GM19452 (cell line): Measurements from ENCODE around the gene IRF2.

Experiments
- ATAC-seq: cut with Tn5 transposase; IDR thresholded peaks from one replicate; pipeline ENCODE4 v1.9.1; 2021; ENCODE audit not compliant: unreplicated experiment

The IRF2 gene

DNA sequence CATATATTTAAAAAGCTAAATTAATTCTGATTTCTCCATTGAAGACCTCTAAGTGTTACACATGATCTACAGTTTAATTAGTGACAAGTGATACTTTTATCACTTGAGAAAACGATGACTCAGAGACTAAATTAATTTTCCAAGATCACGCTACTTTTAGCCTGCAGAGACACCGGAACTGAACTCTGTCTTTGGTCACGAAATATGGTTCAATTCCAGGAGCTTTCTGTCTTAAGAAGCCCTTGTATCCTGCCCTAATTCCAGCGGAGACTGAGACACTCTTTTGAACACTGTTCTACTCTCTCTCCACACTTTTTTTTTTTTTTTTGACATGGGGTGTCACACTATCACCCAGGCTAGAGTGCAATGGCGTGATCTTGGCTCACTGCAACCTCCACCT is 63.6 kb downstream of the IRF2 start:
- no peak for ATAC-seq

DNA sequence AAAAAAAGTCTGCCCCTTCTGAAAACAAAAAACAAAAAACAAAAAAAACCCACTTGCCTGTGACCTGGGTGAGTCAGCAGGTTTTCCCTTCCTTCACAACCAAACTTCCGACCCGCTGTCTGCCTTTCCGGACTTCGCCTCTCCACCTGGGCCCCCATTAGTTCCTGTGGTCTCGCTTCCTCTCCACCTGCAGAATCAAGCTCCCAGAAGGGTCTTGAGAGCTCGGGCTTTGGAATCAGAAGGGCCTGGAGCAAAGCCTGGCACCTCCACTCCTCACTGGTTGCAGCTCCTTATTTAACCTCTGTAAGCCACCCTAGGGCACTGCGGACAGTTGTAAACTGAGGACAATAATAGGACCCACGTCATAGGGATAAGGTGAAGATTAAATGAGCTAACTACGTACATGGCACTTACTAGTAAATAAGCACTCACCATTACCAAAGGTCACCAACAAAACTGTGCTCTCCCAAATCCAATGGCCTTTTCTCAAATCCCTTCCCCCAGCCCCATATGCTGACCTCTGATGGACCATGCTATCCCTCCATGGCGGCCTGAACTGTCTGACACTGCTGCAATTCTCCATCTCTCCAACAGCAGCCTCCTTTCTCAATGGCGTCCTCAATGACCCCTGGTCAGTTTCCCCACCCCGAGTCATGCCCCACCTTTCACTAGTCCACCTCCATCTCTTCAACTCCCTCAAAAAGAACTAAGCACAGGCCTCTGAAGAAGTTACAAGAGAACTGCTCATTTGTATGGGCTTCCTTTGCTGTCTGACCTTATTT is 64.2 kb downstream of the IRF2 start:
- no peak for ATAC-seq

DNA sequence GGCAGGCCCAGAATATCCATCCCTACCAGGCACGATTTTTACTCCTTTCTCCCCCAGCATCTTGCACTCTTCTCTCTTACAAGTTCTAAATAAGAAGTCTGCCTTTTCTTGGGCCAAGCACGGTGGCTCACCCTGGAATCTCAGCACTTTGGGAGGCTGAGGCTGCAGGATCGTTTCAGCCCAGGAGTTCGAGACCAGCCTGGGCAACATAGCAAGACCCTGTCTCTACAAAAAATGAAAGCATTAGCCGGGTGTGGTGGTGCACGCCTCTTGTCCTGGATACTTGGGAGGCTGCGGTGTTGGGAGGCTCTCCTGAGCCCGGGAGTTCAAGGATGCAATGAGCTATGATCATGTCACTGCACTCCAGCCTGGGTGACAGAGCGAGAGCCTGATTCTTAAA is 64.8 kb downstream of the IRF2 start:
- no peak for ATAC-seq

DNA sequence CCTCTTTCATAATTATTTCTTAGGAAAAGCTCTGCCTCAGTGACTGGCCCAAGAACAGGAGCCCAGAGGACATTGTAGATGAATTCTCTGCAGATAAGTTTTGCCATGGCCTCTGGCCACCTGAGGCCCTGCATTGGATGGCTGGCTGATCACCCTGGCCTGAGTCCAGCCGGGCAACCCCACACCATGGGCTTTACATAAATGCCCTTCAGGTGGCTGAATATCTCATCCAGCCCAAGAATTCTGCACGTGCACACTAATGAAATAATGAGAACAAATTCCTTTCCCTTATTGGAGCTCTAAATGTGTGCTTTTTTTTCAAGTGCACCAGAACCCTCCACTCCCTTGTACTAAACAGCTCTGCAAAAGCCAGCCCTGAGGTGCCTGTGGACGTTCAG is 65.7 kb downstream of the IRF2 start:
- ATAC-seq = no peak

DNA sequence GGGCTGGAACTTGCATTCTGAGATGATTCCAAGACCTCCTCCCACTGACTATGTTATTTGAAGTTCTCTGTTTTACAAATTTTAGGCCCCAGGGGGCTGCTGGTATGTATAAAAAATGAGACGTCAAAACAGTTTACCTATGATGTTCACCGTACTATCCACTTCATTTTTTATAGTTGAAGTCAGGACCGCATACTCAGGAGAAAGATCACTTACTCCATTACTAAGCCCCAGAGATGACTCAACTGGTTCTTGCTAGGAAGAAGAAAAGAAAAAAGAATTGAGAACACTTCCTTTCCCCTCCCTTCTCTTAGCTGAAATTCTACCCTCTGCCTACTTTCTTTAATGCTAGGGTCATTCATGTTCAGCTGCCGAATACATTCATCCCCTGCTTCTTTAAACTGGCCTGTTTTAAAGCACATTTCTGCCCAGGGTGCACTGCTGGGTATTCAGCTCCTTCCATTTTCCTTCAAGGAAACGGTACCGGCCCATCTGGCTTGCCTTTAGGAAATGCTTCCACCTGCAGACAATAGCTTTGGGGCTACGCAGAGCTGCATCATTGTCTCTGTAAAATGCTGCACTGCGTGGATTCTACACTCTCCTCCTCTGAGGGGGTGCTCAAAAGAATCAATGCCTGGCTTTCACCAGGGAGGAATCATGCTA is 66.2 kb downstream of the IRF2 start:
- no peak for ATAC-seq

DNA sequence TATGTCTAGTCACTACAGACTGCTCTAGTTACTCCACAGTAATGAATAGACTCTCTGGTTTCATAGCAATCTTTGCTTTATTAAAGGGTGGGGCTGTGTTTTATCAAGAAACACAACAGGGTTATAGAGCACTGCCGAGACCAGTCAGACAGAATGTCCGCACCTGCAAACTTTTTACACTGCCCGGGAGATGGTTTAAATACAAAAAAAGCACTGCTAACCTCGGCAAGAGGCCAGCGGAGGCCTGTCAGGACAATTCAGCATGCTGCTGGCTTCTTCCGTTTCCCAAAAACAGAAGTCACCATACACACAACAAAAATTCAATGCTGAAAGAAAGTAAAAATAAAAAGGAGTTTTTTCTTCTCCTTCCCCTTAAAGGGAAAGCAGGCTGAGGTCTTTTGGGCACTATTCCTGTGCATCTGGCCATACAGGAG is 67.4 kb downstream of the IRF2 start:
- ATAC-seq = no peak

DNA sequence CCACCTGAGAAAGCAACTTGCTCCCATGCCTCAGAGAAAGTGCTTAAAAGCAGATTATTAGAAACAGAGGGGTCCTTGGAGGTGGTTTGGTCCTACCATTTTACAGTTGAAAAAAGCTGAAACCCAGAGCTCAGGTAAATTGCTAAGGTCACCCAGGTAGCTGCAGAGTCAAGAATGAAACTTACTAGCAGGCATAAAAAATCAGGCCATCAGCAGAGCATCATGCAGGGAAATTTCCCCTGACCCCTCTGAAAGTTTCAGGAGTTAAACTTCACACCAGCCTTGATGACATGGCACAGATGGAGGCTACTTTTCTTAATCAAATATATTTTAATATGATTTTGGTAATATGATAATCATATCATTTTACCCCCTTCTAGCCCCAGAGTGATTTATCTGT is 70.3 kb downstream of the IRF2 start:
- ATAC-seq = no peak

DNA sequence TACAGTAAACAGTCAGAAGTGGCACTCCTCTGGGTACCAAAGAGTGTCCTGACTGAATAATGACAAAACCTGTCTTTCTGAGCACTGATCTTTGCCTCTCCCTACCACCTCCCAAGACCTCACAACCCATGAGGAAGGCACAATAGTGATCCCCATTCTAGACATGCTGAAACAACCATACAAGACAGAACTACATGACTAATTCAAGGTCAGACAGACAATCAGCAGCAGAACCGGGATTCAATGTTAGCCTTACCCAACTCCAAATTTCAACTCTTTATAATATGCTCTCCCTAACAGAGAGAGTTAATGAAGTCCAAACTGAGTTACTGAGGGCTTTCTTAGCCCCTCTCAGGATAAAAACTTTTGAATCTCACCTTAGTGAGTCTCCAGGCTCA is 71.0 kb downstream of the IRF2 start:
- ATAC-seq = no peak

DNA sequence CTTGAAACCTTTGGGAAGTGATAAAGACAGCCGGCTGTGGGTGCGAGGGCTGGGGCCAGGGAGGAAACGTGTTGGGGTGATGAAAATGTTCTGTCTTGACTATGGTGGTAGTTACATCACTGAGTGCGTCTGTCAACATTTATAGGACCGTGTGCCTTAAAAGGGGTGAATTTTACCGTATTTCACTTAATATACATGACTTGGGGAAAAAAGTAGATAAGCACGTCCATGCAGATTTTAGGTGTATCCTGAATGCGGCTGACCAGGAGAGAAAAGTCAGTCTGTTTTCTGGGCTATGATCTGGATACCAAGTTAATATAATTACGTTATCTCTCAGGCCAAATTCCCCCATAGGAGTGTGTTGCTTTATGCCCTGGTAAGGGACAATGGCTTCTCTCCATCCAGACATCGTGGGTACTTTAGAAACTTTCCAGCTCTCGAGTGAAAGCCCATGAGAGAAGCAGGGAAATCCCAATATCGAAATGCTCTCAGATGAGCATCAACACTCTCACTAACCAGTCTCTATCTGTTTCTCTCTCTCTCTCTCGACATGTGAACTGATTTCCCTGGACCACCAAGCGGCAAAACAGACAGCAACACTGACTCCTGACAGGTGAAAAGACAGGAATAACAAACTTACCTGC is 71.5 kb downstream of the IRF2 start:
- no peak for ATAC-seq

DNA sequence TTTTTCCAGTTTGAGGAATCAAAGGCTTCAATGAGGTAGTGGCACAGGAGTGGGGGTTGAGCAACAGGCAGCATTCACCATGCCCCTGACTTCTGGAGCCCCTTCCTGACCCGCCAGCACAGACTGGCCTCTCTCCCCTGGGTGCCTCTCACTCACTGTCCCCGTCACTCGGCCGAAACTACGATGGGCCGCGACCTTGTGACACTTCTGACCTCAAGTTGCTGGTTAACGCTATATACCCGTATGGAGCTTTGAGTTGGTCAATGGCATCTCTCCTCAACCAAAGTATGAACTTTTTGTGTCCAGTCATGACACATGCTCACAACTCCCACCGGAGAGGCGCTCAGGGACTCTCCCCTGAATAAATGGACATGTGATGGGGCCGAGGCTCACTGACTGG is 72.1 kb downstream of the IRF2 start:
- no peak for ATAC-seq

DNA sequence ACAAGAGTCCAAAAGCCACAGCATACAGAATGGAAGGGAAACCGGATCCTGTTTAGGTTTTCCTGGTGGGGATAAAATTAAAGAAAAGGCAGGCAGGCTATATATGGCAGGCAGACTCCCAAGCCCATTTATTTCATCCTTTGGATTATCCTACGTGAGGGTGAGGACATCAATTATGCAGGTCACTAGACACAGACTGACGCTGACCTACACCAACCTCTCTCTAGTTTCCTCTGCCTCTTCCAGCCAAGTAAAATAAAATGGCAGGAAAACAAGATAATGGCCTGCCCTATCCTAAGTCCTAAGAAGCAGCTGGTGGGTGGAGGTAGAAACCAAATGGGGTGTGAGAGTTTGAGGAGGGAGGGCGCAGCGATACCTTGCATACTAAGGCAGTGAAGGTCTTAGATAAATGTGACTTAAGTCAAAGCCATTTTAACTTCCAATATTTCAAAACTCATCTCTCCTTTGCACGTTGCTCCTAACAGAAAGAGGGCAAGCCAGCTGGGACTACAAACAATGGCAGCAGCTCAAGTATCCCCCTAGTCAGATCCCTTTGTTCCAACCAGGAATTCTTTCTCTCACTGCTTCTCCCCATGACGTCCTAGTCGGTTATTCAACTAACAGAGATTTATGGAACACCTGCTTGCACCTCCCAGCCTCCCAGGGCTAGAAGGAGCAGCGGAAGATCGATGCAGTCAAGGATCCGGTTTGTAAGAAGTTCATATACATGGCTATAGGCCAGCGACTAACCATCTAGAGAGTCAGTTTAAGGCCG is 72.8 kb downstream of the IRF2 start:
- ATAC-seq = no peak

DNA sequence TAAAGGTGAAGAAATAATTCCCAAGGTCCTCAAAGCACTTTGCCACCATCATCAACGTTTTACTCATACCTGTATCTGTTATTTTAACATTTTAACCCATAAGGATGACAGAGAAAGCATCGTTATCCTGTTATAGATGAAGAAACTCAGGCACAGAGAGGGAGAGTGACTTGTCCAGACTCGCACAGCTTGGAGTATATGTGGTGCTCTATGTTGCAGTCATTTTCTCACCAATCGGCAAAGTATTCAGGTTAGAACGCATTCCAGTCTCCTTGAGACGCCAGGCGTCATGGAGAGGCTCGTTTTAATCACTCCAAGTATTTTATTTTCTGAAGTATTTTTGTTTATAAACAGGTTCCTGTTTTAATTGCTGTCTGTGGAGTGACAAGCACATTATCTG is 73.5 kb downstream of the IRF2 start:
- ATAC-seq = no peak

DNA sequence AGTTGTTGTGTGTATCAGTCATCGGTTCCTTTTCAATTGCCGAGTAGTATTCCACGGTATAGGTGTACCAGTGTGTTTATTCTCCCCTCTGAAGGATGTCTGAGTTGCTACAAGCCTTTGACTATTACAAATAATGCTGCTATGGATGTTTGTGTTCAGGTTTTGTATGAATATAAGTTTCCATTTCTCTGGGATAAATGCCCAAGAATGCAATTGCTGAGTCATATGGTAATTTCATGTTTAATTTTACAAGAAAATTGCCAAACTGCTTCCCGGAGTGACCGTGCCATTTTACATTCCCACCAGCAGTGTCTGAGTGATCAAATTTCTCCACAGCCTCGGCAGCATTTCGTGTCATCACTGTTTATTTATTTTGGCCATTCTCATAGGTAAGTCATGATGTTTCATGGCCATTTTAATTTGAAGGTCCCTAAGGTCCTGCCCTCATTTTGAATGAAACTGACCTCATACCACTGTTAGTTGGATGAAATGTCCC is 73.9 kb downstream of the IRF2 start:
- no peak for ATAC-seq

DNA sequence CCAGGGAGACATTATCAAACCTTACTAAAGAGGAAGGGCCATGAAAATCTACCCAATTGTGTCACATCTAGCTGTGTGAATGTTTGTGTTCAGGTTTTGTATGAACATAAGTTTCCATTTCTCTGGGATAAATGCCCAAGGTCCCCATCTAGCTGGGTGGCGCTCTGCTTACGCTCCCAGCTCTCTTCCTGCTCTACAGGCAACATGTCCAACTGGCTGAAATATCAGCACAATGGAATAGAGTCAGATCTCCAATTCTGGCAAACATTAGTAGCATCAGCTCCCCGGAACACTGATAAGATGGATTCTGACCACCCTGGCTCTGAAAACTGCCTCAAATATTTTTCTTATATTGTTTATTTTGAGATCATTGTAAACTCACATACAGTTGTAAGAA is 74.8 kb downstream of the IRF2 start:
- no peak for ATAC-seq

DNA sequence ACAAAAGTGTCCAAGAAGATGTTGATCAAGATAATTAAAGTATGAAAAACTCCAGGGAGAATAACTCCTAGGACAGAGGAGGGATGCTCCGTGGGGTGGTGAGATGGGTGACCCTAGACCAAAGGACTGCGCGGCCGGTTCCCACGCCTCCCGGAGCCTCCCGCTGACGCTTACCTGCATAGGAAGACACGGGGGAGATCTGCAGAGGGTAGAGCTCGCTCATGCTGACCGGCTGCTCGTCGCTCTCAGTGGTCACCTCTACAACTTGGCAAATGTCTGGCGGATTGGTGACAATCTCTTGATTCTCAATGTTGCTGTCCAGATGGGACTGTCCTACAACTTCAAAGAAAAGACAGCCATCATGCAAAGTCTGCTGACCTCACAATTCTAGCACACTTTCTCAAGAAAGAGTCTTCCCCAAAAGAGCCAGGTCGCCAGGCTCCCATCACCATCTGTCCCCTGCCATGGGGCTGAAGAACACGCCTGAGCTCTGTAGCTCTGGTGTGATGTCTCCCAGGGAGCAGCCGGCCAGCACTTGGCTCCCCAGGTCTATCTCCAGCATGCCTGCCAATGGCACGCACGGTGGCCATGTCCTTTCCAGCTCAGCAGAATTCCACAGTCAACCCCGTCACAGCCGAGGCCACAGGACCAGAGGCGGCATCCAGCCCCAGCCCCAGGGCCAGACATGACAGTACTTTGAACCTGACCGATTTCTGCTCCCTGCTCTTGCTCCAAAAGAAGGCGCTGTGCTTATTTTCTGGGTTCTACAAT is 75.4 kb downstream of the IRF2 start:
- ATAC-seq = no peak

DNA sequence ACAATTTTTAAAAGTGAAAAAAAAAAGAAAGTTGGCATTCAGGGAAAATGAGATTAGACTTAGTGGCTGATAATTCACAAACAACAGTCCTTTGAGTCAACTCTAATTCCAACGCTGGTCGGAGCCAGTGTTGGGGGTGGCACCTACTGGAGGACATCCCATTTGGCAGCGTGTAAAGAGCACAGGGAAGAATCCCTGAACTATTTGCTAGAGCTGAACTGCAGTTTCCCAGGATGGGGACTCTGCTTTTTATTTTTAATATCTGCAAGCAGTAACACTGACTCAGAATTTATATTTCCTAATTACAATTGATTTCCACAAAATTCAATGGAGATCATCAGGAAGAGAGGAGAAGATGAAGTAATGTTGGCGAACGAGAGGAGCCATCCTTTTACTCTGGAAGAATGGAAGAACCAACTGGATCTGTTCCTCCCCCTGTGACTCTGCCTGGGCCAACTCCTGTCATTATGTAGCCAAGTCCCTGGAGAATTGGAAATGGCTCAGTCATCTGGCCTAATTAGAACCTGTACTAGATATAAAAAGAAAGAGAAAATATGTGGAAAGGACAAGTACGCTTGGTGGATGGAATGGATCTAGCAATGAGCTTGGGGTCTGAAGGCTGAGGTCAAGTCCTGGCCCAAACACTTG is 76.7 kb downstream of the IRF2 start:
- no peak for ATAC-seq

DNA sequence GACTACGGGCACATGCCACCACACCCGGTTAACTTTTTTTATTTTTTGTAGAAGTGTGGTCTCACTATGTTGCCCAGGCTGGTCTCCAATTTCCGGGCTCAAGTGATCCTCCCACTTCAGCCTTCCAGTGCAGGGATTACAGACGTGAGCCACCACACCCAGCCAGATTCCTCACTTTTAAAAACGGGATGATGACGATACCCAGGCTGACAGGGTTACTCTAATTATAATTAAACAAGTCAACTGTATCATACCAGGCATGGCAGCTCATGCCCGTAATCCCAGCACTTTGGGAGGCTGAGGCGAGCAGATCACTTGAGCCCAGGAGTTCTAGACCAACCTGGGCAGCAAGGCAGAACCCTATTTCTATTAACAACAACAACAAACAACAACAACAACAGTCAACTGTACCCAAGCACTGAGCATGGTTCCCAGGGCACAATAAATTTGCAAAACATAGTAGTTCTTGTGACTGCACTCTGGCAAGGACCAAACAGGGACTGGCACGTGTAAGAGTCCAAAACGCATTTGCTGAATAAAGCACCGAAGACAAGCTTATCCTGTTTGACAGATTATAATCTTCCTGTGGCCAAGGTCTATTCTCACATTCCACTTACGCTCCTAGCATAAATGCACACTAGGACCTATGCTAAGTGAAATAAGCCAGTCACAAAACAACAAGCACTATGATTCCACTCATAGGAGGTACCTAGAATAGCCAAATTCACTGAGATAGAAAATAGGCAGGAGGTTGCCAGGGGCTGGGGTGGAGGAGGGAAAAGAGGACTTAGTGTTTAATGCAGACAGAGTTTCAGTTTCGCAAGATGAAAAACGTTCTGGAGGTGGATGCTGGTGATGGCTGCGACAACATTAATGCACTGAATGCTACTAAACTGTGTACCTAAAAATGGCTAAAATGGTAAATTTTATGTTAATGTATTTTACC is 77.5 kb downstream of the IRF2 start:
- ATAC-seq = no peak

DNA sequence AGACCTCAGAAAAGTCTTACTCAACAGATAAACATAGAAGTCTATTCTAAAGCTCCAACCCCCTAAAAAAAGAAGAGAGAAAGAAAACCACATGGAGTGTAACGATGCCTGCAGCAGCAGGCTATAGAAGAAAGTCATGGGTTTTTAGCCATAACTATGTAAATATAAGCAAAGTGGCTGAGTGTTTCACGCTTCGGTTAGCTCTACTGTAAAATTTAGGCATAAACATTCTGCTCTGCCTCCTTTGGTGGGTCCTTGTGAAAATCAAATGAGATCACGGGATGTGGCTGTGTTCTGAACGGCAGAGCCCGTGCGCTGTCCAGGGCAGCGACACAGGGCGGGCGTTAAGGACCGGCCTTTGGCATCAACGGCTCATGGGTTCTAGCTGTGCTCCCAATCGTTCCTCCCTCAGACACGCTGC is 78.4 kb downstream of the IRF2 start:
- peak; percentile 78 for ATAC-seq

DNA sequence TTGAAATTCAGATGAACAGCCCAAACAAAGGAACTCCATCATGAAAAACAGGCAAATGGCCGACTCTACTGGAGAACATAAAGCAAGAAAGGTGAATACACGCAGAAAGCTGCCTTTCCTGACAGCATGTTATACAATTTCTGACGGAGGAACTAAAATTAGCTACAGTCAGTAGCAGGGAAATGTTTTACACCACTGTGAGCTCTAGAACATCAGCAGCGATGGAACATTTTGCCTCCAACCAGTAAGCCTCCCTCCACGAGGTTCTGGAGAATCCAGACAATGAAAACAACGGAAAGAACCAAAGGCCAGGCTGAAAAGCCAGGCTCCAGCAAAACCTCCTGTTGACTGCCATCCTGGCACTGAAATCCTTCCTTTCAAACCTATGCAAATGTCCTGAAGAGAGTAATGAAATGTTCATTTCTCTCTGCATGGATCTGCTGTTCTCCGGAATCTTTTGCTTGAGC is 78.9 kb downstream of the IRF2 start:
- peak; percentile 25 for ATAC-seq
